ENCODE data around the gene ACBD7. TPM values are rescaled to one million over a fixed set of nuclear protein-coding genes. Genes with fewer than 3 reads are reported as not detected.

Gene ACBD7
- total and polyA plus RNA-seq, 2 donors (not counting 1 experiment from before 2014, with no cell fraction given) = 0.09 to 0.54 TPM

DNA sequence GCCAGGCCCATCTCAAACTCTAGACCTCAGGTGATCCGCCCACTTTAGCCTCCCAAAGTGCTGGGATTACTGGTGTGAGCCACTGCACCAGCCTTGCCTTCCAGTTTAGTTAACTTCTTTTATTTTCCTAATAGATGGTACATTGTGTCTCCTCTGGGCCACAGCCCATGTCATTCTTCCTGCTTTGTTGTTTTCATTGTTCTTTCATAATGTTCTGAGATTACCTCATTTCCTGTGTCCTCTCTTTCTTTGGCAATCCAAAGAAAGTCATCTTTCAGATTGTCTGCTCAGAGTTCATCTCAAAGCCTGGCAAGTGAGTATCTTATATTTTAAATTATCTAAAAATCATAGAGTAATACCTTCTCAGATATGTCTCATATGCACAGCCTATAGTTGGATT is 44.9 kb downstream of the ACBD7 start, which contains the start of gene OLAH:
TSS of gene OLAH (plus strand) at position 270 of the 400 bp plus-strand sequence. CDS start 3,346 bp downstream, outside the sequence.
- no peaks in the 10 kb centered on the region for H3K27me3 ChIP-seq (replicated peaks in 1 of 4; ENCODE audit: control extremely low read depth in 1 of 4, control insufficient read depth in 3 of 4, insufficient read depth in 4 of 4, low read length in 3 of 4)
- no peaks in the 10 kb centered on the region for H3K79me2 ChIP-seq (ENCODE audit: control insufficient read depth, insufficient read depth, low read length)
- H3K27ac ChIP-seq (ENCODE audit: low read length in 2 of 2) = no peak within 1 kb of the TSS
- H2AFZ ChIP-seq (ENCODE audit: insufficient read depth, low read depth, low read length, poor library complexity, severe bottlenecking) = no peak within 1 kb of the TSS
- no peak within 1 kb of the TSS for H3K4me3 Mint-ChIP-seq
- H3K4me1 Mint-ChIP-seq = no peaks in the 10 kb centered on the region
- CTCF ChIA-PET = no interaction called here
- no peaks in the 10 kb centered on the region for H3K36me3 ChIP-seq (replicated peaks in 1 of 2; ENCODE audit: control extremely low read depth in 1 of 2, control insufficient read depth in 1 of 2, extremely low read depth in 1 of 2, insufficient read depth in 2 of 2, low read length in 1 of 2)
- H3K9me3 Mint-ChIP-seq (ENCODE audit: insufficient read depth) = no peaks in the 10 kb centered on the region
- POLR2A ChIA-PET = no interaction called here
- no peaks in the 10 kb centered on the region for H4K20me1 ChIP-seq (ENCODE audit: control insufficient read depth, insufficient read depth, low read length, poor library complexity, severe bottlenecking)
- H3K4me2 ChIP-seq (replicated peaks; ENCODE audit: low read depth, low read length, poor library complexity, severe bottlenecking) = no peak within 1 kb of the TSS
- TF ChIP-seq CTCF (IDR thresholded peaks at IDR 0.05) (no peak), EZH2 (IDR thresholded peaks at IDR 0.05; ENCODE audit: borderline replicate concordance, insufficient read depth, low read depth, low read length, poor library complexity, severe bottlenecking) (no peak)
- no peak within 1 kb of the TSS for H3K27ac Mint-ChIP-seq
- no peaks in the 10 kb centered on the region for H3K27me3 Mint-ChIP-seq
- H3K4me1 ChIP-seq (ENCODE audit: control insufficient read depth in 2 of 2, insufficient read depth in 2 of 2, low read length in 2 of 2) = no peaks in the 10 kb centered on the region
- WGBS (ENCODE audit: insufficient coverage) = 40% methylated on average over 1 of the region's 1 CpG
- H3K9me3 ChIP-seq (ENCODE audit: control extremely low read depth in 1 of 3, control insufficient read depth in 2 of 3, insufficient read depth in 1 of 3, low read length in 2 of 3) = no peaks in the 10 kb centered on the region
- DNase-seq = no peak
- intact Hi-C loops (cut with micrococcal nuclease) = no loop called here
- H3K4me3 ChIP-seq (ENCODE audit: control extremely low read depth in 1 of 5, extremely low read depth in 1 of 5, insufficient read depth in 1 of 5, low read depth in 2 of 5, low read length in 4 of 5) = no peak within 1 kb of the TSS
- no peak within 1 kb of the TSS for H3K9ac ChIP-seq (ENCODE audit: low read length)
- ATAC-seq (ENCODE audit: low read depth) = no peak

DNA sequence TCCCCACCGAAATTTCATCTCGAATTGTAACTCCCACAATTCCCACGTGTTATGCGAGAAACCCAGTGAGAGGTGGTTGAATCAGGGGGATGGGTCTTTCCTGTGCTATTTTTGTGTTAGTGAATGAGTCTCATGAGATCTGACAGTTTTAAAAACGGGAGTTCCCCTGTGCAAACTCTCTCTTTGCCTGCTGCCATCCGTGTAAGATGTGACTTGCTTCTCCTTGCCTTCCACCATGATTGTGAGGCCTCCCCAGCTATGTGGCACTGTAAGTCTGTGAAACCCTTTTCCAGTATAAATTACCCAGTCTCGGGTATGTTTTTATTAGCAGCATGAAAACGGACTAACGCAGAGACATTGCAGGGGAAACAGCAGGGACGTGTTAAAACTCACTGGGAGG is 50.2 kb downstream of the ACBD7 start:
- POLR2A ChIA-PET = no interaction called here
- WGBS (ENCODE audit: insufficient coverage) = 90% methylated on average over 6 of the region's 10 CpGs

More for the DNA sequence above, 50.2 kb downstream of the ACBD7 start:
- CTCF ChIA-PET = no interaction called here
- intact Hi-C loops (cut with micrococcal nuclease) = no loop called here
- Histone ChIP-seq H3K27me3 (replicated peaks in 1 of 4; ENCODE audit: control extremely low read depth in 1 of 4, control insufficient read depth in 3 of 4, insufficient read depth in 4 of 4, low read length in 3 of 4) (no peaks in the 10 kb centered on the region), H3K9me3 (ENCODE audit: control extremely low read depth in 1 of 3, control insufficient read depth in 2 of 3, insufficient read depth in 1 of 3, low read length in 2 of 3) (no peaks in the 10 kb centered on the region), H3K9ac (ENCODE audit: low read length) (no peak overlapping the region), H3K4me3 (ENCODE audit: control extremely low read depth in 1 of 5, extremely low read depth in 1 of 5, insufficient read depth in 1 of 5, low read depth in 2 of 5, low read length in 4 of 5) (no peak overlapping the region), H2AFZ (ENCODE audit: insufficient read depth, low read depth, low read length, poor library complexity, severe bottlenecking) (no peak overlapping the region), H3K27ac (ENCODE audit: low read length in 2 of 2) (no peak overlapping the region), H3K4me1 (ENCODE audit: control insufficient read depth in 2 of 2, insufficient read depth in 2 of 2, low read length in 2 of 2) (no peaks in the 10 kb centered on the region), H3K4me2 (replicated peaks; ENCODE audit: low read depth, low read length, poor library complexity, severe bottlenecking) (no peak overlapping the region), H4K20me1 (ENCODE audit: control insufficient read depth, insufficient read depth, low read length, poor library complexity, severe bottlenecking) (no peaks in the 10 kb centered on the region), H3K36me3 (replicated peaks in 1 of 2; ENCODE audit: control extremely low read depth in 1 of 2, control insufficient read depth in 1 of 2, extremely low read depth in 1 of 2, insufficient read depth in 2 of 2, low read length in 1 of 2) (no peaks in the 10 kb centered on the region), H3K79me2 (ENCODE audit: control insufficient read depth, insufficient read depth, low read length) (no peaks in the 10 kb centered on the region)
- Mint-ChIP-seq H3K4me3 (no peak overlapping the region), H3K4me1 (no peaks in the 10 kb centered on the region), H3K27ac (no peak overlapping the region), H3K27me3 (peaks cover 6% of the 10 kb centered on the region), H3K9me3 (ENCODE audit: insufficient read depth) (peaks cover 3% of the 10 kb centered on the region)
- DNase-seq (no peak), ATAC-seq (ENCODE audit: low read depth) (no peak)
- TF ChIP-seq EZH2 (IDR thresholded peaks at IDR 0.05; ENCODE audit: borderline replicate concordance, insufficient read depth, low read depth, low read length, poor library complexity, severe bottlenecking) = no peak
- no peak for TF ChIP-seq CTCF (IDR thresholded peaks at IDR 0.05)
